GM19025 (cell line): ENCODE measurements around the gene TATDN2.

Experiments used
- ATAC-seq: cut with Tn5 transposase; IDR thresholded peaks from one replicate; pipeline ENCODE4 v1.9.1; 2021; ENCODE audit warnings: mild to moderate bottlenecking, low read depth, moderate library complexity; ENCODE audit not compliant: unreplicated experiment

The TATDN2 gene

GRCh38 chr3:10234526-10235230 is 13.6 kb upstream of the TATDN2 start:
- no peak for ATAC-seq

GRCh38 chr3:10235551-10235950 is 12.7 kb upstream of the TATDN2 start:
- no peak for ATAC-seq

- no peak for ATAC-seq
Measured at GRCh38 chr3:10238345-10239183, 9.7 kb upstream of the TATDN2 start.

- no peak for ATAC-seq
Measured at GRCh38 chr3:10240799-10241198, 7.5 kb upstream of the TATDN2 start.

GRCh38 chr3:10242182-10243065 is 5.8 kb upstream of the TATDN2 start:
- no peak for ATAC-seq

- no peak for ATAC-seq
Measured at GRCh38 chr3:10244009-10244408, 4.2 kb upstream of the TATDN2 start.

GRCh38 chr3:10245081-10245712 is 3.1 kb upstream of the TATDN2 start:
- no peak for ATAC-seq

- no peak for ATAC-seq
Measured at GRCh38 chr3:10247679-10248183, 528 bp upstream of the TATDN2 start.

GRCh38 chr3:10248984-10249748 is 907 bp downstream of the TATDN2 start:
- no peak for ATAC-seq

- no peak for ATAC-seq
Measured at GRCh38 chr3:10249833-10250232, 1.6 kb downstream of the TATDN2 start.

- no peak for ATAC-seq
Measured at GRCh38 chr3:10251006-10251405, 2.7 kb downstream of the TATDN2 start.

- ATAC-seq: no peak
Measured at GRCh38 chr3:10253731-10254130, 5.5 kb downstream of the TATDN2 start.

GRCh38 chr3:10255835-10256234 is 7.6 kb downstream of the TATDN2 start:
- ATAC-seq: no peak

- ATAC-seq: no peak
Measured at GRCh38 chr3:10259036-10259435, 10.8 kb downstream of the TATDN2 start.

GRCh38 chr3:10259798-10260197 is 11.5 kb downstream of the TATDN2 start:
- ATAC-seq: no peak

- no peak for ATAC-seq
Measured at GRCh38 chr3:10260211-10260701, 12.0 kb downstream of the TATDN2 start.

GRCh38 chr3:10262027-10262426 is 13.8 kb downstream of the TATDN2 start:
- ATAC-seq: no peak

GRCh38 chr3:10263646-10264363 is 15.5 kb downstream of the TATDN2 start:
- no peak for ATAC-seq

GRCh38 chr3:10265833-10266232 is 17.6 kb downstream of the TATDN2 start:
- no peak for ATAC-seq
